ENCODE results near the gene FBN1.

Gene FBN1

DNA sequence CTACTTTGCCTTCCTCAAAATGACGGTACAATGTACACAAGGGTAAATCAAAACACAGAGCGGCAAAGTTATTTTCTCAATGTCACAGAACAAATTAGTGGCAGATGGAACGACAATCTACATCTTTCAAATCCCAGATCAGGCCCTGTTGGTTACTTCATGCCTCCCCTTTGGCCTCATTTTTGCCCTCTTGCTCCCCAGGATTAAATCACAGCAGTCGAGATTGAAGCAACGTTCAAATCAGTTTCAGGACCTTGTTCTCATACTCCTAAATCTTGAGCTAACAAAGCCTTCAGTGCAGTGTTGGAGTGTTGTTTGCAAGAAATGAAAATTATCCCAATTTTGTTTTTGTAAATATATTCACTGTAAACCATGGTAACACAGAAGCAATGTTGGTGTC, 91.4 kb downstream of the FBN1 start:
- DNase-seq (ENCODE audit: low read depth in 2 of 2): no peak

DNA sequence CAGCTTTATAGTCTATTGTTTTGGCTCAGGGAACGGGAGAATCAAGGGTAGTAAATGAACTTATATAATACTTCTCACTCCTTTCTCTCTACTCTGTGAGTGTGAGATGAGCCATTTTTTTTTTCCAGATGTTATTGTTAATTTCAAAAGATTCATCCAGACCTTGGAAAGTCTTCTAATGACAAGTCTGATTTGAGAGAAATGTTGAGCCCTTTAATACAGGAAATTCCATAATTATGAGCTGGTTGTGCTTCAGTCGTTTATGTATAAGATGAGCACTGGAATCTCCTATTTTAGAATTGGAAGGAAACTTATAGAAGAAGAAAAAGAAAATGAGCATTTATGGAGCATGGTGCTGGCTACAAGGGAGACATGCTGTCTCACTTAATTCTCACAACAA, 92.0 kb downstream of the FBN1 start:
- no peak for DNase-seq (ENCODE audit: low read depth in 2 of 2)

GRCh38 chr15:48550822-48551525, 94.5 kb downstream of the FBN1 start:
- DNase-seq (ENCODE audit: low read depth in 2 of 2): no peak

DNA sequence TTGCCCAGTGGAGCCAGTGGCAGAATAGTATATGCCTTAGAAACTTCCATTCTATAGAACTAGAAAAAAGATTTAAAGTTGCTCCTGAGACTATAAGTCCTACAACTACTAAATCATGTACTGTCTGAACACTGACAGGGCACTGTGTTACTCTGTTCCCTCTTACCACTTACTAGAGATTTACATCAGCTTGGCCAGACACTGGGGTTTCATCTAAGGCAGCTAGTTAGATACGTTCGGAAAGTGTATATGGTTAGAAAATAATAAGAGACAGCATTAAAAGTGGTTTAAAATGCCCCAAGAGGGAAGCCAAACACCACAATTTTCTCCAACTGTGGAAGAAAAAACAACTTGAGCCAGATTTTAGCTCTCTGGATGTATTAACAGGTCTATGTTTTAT, 97.1 kb downstream of the FBN1 start:
- no peak for DNase-seq (ENCODE audit: low read depth in 2 of 2)

- no peak for DNase-seq (ENCODE audit: low read depth in 2 of 2)
Measured at GRCh38 chr15:48547286-48547685, 98.2 kb downstream of the FBN1 start.

DNA sequence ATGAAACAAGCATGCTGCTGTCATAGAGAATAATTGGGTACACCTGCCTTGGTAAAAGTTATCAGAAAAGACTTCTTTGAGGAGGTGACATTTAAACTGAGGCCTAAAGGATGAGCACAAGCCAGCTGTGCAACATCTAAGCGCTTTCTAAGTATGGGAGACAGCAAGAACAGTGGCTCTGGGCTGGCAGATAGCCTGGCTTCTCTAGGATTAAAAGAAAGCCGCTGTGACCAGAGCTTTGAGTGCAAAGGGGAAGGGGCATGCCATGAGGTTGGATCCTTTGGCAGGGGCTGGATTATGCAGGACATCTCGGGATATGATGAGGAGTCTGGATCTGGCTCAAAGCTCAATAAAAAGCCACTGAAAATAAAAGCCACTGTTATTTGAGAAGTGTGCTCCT, 99.2 kb downstream of the FBN1 start:
- DNase-seq (ENCODE audit: low read depth in 2 of 2): no peak

DNA sequence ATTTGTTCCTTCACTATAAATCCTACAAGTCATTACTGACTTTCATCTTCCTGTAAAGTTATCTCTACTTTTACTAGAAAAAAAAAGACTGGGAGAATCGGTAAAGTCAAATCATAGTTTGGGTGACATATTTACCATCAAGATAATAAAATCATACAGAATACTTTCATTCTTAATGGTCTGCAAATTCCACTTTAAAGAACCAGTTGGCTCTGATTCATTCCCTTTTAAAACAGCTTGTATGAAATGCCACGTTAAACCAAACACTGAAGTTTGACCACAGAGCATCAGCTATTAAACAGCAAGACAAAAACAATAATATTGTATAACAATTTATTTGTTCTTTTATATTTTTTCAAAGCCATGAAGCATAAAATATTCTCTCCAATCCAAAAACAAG, 100.7 kb downstream of the FBN1 start:
- DNase-seq (ENCODE audit: low read depth in 2 of 2): no peak

- DNase-seq (ENCODE audit: low read depth in 2 of 2): no peak
Measured at GRCh38 chr15:48541341-48542278, 103.9 kb downstream of the FBN1 start.

DNA sequence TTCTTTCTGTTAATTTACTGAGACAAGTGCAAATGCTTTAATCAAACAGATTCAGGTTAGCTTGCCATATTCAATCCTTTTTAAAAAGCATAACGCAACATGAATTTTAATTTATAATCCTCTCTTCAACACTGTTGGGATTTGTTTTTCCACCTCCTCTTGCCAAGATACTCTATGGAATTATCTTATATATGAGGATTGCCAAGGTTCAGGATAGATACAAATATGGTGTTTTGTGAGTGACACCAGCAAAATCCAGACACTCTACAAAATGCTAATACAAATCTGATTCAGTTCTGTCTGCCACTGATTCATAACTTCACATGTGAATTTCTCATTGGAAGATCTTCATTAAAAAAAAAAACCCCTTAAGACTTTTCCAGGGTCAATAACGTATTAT, 104.8 kb downstream of the FBN1 start:
- DNase-seq (ENCODE audit: low read depth in 2 of 2): no peak

GRCh38 chr15:48538941-48539340, 106.6 kb downstream of the FBN1 start:
- DNase-seq (ENCODE audit: low read depth in 2 of 2): no peak

DNA sequence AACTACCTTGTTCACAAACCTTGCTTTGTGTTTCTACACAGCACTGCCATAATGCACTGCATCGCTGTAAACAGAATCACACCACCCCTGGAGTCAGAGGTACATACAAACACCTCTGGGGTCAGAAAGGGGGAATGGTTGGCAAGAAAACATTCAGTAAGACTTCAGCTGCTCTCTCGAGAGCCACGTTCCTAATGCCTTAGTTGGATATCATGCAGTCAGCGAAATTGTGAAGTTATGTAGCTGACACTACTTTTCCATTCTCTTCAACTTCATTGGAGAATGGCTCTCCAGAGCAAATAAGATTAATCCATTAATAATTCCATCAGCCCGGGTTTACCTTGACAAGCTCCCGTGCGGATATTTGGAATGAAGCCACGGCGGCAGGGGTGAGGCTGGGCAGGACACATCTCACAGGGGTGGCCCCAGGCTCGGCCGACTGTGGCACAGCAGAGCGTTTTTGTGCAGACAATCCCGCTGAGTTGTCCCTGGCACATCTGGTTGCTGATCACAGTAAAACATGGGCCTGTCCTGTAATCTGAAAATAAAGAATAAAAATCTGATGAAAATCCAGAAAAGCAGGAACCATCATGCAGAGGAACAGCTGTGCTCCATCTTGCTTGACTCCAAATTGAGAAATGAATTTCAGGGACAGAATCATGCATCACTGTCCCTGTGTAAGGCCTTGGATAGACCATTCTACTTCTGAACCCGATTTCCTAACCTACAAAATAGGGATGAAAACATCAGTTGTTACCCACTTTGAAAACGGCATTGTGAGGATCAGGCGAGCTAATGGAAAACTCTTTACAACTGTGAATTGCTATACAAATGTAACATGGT, 108.0 kb downstream of the FBN1 start:
- DNase-seq (ENCODE audit: low read depth in 2 of 2): no peak

DNA sequence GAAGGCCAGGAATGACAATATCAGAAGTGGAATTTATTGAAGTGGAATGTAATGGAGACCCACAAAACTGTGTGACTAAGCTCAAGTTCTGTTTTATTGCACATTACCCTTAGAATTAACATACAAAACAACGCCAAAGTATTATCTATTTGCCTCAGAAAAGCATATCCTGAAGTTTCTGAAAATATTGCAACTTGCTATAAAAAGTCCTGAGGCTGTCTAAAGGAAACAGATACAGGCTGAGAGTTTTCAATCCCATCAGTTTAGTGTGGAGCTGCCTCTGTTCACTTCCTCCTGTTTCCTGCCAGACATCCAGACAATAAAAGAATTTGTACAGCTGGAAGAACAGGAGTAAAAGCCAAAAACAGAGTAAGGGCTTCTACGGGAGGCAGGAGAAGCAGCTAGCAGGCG, 108.8 kb downstream of the FBN1 start:
- no peak for DNase-seq (ENCODE audit: low read depth in 2 of 2)

GRCh38 chr15:48533982-48534381, 111.5 kb downstream of the FBN1 start:
- DNase-seq (ENCODE audit: low read depth in 2 of 2): no peak

- DNase-seq (ENCODE audit: low read depth in 2 of 2): no peak
Measured at GRCh38 chr15:48532946-48533345, 112.6 kb downstream of the FBN1 start.

DNA sequence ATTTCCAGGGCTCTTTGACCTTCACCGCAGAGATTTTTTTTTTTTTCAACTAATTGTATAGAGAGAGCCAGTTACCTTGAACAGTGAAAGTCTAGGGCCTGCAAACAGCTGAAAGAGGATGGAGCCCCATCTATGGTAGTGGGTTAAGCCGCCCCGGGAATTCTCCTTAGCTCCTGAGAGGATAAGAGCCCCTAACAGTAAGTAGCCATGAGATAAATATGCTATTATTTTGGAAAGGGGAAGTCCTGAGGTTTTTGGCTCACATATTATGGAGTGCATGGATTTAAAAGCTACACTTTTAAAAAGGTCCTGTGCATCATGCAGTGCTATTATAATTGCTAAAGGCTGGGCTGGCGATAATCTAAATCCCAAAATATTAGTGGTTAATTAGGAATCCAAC, 115.0 kb downstream of the FBN1 start:
- DNase-seq (ENCODE audit: low read depth in 2 of 2): no peak

- no peak for DNase-seq (ENCODE audit: low read depth in 2 of 2)
Measured at GRCh38 chr15:48528921-48529320, 116.6 kb downstream of the FBN1 start.

GRCh38 chr15:48527517-48527916, 118.0 kb downstream of the FBN1 start:
- no peak for DNase-seq (ENCODE audit: low read depth in 2 of 2)

DNA sequence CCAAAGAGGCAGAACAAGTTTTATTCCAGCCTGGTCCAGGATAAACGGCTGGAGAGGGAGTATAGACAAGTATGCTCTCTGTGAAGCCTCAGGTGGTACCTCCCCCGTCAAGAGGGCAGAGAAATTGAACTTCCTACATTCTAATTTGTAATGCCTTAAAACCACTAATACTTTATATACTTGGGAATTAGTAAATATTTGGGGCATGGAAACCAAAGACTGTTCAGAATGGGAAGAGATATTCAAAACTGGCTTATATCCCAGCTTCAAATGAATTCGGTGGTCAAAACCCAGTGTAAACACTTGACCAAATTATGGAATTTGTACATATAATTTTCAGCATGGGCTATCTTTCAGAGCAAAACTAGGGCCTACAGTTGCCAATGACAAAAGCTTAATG, 122.6 kb downstream of the FBN1 start:
- DNase-seq (ENCODE audit: low read depth in 2 of 2): no peak

- no peak for DNase-seq (ENCODE audit: low read depth in 2 of 2)
Measured at GRCh38 chr15:48522123-48522522, 123.4 kb downstream of the FBN1 start.

DNA sequence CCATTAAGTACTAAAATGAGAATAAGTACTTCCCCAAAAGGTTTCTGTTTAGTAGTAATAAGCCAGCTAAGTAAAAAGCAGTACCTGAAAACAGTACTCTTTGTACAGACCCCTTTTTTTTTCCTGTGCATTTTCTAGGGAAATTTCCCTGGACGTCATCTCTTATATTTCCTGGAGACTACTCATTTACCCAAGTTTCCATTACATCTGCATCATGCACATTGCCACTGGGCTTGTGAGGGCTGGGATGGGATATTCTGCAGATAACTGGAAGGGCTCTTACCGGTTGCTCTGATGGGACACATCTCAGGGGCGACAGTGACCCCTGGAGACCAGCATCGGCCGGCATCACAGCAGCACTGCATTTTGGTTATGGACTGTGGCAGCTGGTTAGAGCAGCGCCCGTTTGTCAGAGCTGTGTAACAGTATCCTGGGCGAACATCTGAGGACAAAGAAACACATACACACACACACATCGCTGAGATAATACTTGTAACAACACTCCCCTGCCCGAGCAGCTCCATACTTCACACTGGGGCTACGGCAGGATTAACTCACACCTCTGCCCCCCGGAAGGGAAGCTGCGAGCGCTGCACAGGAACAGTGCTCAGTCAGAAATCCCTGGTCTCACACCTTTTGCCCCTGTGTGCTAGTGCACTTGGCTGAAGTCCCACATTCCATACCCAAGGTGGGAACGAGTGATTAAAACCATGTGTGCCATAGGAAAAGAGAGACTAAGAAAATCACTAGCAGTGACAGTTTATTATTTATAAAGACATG, 124.9 kb downstream of the FBN1 start:
- no peak for DNase-seq (ENCODE audit: low read depth in 2 of 2)

DNA sequence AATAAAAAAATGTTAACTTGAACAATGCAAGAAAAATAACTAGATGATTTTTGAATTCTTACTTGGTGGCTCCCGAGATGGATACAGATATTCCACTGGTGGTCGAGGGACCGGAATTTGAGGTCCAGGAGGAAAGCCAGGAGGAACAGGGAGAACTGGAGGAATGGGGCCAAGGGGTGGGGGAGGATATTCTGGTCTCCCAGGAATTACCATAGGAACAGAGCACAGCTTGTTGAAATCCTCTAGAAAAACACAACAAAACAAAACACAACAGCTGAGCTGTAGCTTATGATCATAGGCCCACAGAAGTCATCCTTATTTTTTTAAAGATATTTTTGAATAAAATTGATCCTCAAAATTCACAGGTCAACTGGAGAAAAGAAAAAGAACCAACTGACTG, 129.4 kb downstream of the FBN1 start:
- no peak for DNase-seq (ENCODE audit: low read depth in 2 of 2)

Data from activated CD4-positive, alpha-beta T cell treated with anti-CD3 and anti-CD28 coated beads for 24 hours (primary cell).